Astrocyte (in vitro differentiated cells and primary cell): ENCODE results near the gene CSNK1E.

Source experiments
- CTCF ChIP-seq: IDR thresholded peaks from 2 replicates; pipeline ENCODE4 v1.5.1; 2011; ENCODE audit warnings: low read depth, mild to moderate bottlenecking, inconsistent platforms, low read length, moderate library complexity; ENCODE audit not compliant: insufficient read depth
- EZH2 ChIP-seq: IDR thresholded peaks from 2 replicates; pipeline ENCODE4 v1.6.1; 2012; ENCODE audit warnings: mild to moderate bottlenecking, low read length, inconsistent platforms; ENCODE audit not compliant: insufficient read depth

- TF ChIP-seq CTCF (no peak), EZH2 (no peak)
Observed at GRCh38 chr22:38325587-38325986, 8.4 kb upstream of the CSNK1E start.
